ENCODE results near the gene TMEM132C.

DNA sequence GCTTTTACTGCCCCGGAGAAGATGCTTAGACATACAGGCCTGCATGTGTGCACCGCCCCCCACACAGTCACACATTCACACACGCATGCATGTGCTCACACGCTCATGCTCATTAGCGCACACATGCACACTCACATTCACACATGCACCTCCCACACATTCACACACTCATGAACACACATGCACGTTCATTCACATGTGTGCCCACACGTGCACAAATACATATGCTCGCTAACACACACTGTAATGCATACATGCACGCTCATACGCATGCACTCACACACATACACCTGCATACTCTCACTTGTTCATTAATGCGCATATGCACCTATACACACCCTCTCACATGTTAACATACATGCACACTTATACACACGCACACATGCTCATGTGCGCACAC is 21.9 kb downstream of the TMEM132C start:
- TF ChIP-seq, protein P1, sequence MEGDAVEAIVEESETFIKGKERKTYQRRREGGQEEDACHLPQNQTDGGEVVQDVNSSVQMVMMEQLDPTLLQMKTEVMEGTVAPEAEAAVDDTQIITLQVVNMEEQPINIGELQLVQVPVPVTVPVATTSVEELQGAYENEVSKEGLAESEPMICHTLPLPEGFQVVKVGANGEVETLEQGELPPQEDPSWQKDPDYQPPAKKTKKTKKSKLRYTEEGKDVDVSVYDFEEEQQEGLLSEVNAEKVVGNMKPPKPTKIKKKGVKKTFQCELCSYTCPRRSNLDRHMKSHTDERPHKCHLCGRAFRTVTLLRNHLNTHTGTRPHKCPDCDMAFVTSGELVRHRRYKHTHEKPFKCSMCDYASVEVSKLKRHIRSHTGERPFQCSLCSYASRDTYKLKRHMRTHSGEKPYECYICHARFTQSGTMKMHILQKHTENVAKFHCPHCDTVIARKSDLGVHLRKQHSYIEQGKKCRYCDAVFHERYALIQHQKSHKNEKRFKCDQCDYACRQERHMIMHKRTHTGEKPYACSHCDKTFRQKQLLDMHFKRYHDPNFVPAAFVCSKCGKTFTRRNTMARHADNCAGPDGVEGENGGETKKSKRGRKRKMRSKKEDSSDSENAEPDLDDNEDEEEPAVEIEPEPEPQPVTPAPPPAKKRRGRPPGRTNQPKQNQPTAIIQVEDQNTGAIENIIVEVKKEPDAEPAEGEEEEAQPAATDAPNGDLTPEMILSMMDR (IDR thresholded peaks at IDR 0.05): no peak
- no peak for TF ChIP-seq POLR2A (IDR thresholded peaks at IDR 0.05)

All from sigmoid colon (tissue), 3 donors.